Body of pancreas (tissue), 4 donors: ENCODE results near the gene INHA.

Experiments
- CTCF ChIP-seq, 7 experiments: fragments of 450-650 bp in 4 of 7; fragments of 200-600 bp in 3 of 7; sonication (generic) in 3 of 7; IDR thresholded peaks; one replicate each; pipeline ENCODE4 v1.5.1; 2016 to 2019; ENCODE audit warnings: antibody characterized with exemption in 7 of 7
- POLR2A ChIP-seq, 3 donors: fragments of 450-650 bp; IDR thresholded peaks; one replicate each; pipeline ENCODE4 v1.6.1; 2016; ENCODE audit warnings: antibody characterized with exemption in 3 of 3, mild to moderate bottlenecking in 2 of 3

GRCh38 chr2:219553463-219553963 lies 18.6 kb upstream of the INHA start:
- TF ChIP-seq CTCF (IDR thresholded peaks at IDR 0.05) (no peak), POLR2A (IDR thresholded peaks at IDR 0.05) (no peak)
